NCI-H82 treated with DMSO at 0.1 percent for 48 hours (cell line): Measurements from ENCODE around the gene LRRC27.
A peak's percentile ranks its signal among the peaks of the same experiment; 100 is the strongest.

Experiments used
- DNase-seq: peaks from one replicate; lab custom pipeline; 2025; ENCODE audit not compliant: unreplicated experiment; lab: John Stamatoyannopoulos, UW

The LRRC27 gene

DNA sequence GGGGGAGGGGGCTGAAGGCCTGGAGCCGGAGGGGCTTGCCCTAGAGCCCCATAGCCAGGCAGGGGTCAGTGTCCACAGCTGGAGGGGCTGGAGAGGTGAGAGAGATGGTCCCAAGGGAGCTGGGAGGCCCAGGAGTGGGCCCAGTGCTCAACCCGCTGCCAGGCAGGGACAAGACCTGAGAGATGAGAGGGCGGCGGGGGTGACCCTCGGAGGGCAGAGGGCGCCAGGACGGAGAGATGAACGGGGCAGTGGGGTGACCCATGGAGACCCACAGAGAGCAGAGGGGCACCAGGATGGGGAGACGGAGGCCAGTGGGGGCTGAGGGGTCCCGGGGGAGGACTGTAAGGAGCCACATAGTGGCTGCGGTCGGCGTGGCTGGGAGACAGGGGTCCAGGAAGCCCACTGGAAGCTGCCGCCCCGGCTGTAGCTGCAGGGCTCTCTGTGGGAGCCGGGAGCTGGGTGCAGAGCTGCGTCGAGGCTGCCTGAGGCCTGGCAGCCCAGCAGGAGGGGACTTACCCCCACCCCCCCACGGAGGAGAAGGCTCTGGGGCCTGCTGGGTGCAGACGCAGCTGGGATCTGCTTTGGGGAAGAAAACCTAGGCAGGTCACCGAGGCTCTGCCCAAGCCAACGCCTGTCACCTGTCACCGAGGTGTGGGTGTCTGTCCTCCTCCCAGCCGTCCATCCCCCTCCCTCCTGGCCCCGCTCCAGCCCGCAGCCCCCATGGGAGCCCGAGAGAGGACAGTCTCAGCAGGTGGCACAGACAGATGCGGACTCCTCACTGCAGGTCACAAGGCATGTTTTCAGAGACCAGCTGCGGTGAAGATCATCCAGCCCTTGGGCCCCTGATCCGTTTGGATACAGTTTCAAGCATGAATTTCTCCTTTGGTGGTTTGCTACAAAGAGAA, 90.1 kb downstream of the LRRC27 start:
- peak; percentile 56 for DNase-seq

DNA sequence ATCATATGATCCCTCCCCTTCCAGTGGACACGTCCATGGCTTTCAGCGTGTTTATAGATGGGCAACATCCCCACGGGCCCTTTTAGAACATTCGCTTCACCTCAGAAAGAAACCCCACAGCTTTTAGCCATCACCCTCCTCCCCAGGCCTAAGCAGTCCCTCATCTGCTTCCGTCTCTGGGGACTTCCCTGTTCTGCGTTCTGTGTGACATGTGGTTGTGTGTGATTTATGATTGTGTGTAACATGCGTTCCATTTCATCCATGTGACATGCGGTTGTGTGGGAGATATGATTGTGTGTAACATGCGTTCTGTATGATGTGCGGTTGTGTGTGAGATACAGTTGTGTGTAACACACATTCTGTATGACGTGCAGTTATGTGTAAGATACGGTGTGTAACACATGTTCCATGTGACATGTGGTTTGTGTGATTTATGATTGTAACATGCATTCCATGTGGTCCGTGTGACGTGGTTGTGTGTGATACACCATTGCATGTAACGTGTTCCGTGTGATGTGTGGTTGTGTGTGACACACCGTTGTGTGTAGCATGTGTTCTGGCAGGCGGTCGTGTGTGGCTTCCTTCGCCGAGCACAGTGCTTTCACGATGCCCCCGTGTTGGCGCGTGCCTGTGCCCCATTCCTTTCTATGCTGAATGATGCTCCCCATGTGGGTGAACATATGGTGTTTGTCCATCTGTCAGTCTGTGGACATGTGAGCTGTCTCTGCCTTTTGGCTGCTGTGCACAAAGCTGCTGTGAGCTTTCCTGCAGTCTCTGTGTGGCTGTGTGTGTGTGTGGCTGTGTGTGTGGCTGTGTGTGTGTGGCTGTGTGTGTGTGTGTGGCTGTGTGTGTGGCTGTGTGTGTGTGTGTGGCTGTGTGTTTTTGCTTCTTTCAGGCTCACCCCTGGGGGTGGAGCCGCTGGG, 91.2 kb downstream of the LRRC27 start:
- DNase-seq, result peak; percentile 27

DNA sequence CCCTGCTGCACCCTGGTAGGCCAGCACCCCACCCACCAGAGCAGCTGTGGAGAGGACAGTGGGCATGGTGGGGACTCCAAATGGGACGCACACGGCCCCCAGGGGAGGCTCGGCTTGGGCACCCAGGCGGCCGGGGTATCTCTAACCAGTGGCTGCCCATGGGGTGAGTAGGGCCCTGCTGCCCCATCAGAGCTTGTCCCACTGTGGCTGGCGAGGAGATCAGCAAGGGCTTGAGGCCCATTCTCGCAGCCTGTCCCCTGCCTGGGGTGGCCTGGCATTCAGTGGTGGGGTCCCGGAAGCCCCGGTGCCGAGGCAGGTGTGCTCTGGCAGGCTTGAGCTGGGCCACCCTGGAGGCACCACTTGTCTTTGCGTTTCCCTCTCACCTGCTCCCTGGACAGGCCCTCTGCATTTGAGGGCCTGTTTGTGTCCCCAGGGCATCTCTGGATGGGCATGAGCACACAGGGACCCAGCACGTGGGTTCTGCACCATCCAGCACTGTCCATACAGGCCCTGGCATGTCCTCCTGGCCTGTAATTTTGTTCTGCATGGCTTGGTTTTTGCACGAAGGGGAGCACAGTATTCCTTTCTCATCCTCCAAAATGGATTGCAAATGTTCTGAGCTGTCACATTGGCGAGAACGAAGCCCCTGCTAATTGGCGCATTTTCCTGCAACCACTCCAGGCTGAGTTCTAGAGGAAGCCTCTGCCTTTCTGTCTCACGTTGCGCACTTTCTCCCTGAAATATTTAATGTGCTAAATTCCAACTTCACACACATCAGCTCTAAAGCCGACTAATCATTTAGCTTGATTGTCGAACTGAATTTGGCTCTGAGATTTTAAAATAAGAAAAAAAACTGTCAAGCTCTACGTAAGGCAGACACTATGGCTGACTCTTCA, 92.2 kb downstream of the LRRC27 start:
- no peak for DNase-seq

DNA sequence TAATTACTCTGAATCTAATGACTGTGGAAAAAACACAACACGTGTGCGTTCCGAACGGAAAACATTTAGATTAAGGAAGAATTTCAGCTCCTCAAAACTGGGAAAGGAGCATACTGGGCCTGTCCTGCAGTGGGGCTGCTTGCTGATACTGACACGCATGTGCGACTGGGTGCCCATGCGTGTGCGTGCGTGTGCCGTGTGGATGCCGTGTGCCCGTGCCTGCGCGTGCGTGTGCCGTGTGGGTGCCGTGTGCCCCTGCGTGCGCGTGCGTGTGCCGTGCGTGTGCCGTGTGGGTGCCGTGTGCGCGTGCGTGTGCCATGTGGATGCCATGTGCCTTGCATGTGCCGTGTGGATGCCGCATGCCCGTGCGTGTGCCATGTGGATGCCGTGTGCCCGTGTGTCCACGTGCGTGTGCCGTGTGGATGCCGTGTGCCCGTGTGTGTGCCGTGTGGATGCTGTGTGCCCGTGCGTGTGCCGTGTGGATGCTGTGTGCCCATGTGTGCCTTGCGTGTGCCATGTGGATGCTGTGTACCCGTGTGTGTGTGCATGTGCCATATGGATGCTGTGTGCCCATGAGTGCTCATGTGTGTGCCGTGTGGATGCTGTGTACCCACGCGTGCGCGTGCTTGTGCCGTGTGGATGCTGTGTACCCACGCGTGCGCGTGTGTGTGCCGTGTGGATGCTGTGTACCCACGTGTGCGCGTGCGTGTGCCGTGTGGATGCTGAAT, 93.2 kb downstream of the LRRC27 start:
- no peak for DNase-seq

DNA sequence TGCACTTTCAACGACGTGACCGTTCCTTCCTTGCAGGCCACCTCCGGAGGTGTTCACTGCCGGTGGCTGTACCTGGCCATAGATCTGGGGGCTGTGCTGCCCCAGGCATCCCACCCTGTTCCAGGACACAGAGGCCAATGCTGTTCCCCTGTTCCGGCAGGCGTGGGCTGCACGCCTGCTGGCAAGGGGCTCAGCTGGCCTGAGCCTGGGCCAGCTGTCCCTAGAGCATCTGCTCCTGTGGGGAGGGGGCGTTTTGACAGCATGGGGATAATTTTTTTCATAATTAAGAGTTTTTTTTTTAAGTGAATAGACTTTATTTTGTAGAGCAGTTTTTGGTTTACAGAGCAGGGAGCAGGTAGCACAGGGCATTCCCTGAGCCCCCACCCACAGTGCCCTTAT, 93.8 kb downstream of the LRRC27 start:
- DNase-seq, result no peak

DNA sequence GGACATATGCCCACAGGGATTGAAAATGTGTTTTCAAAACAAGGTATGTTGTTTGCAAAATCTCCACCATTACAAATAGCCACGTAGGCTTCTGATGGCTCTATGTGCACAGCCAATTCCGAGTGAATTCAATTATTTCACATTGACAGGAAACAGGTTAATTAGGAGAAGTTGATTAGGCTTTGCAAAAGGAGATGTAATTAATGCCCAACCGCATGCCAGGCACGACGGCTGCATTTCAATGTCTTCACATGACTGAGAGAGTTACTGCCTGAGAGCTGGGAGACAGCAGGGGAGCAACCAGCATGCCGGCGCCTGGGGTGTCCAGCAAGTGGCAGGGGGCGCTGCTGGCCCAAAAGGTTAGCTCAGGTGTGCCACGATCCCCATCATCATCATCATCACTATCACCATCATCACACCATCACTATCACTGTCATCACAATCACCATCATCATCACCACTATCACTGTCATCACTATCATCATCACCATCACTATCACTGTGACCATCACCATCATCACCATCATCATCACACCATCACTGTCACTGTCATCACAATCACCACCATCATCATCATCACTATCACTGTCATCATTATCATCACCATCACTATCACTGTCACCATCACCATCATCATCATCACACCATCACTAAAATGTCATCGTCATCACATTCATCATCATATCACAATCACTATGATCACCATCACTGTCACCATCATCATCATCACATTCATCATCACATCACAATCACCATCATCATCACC, 95.2 kb downstream of the LRRC27 start:
- no peak for DNase-seq

DNA sequence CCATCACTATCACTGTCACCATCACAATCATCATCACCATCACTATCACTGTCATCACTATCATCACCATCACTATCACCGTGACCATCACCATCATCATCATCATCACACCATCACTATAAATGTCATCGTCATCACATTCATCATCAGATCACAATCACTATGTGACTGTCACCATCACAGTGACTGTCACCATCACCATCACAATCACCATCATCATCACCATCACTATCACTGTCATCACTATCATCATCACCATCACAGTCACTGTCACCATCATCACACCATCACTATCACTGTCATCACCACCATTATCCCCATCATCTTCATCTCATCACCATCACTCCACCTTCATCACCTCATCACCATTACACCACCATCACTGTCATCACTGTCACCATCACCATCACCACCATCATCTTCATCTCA, 96.0 kb downstream of the LRRC27 start:
- DNase-seq, result no peak

DNA sequence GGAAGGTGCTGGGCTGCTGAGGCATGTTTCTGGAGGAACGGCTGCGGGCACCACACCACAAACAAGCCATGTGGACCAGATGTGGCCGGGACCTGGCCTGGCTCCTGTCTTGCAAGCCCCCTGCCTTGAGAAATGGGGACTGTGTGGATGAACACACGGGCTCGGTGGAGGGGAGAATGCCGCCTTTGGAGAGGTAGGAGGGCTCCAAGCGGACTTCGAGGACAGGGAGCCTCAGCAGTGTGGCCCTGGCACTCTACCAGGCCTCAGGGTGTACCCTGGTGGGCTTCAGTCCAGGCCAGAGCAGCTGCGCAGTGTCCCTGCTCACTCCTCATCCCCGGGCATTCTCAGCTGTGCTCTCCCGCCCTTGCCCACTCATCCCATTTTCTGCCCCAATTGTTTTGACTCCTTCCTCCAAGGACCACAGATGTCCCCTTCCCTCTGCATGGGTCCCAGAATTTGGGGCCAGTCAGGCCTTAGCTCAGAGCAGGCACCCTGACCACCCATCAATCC, 96.5 kb downstream of the LRRC27 start:
- no peak for DNase-seq
